ENCODE data around the gene LIFR.

DNA sequence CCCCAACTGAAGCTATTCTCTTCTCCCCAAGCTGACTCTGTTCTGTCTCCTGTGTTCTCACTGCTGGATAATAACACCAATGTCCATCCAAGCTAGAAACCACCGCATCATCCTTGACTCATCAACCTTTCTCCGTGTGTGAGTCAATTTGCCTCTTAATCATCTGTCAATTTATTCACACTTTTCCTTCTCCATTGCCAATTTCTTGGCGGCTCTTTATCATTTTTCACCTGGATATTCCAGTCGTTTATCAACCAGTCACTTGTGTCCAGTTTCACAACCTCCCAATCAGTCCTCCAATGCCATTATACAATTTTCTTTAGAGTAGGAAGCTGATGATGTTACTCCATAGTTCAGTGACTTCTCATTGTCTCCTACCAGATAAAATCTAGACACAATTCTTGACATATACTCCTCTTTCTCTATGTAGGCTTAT lies 45.4 kb upstream of the LIFR start:
- TF ChIP-seq, protein P1, sequence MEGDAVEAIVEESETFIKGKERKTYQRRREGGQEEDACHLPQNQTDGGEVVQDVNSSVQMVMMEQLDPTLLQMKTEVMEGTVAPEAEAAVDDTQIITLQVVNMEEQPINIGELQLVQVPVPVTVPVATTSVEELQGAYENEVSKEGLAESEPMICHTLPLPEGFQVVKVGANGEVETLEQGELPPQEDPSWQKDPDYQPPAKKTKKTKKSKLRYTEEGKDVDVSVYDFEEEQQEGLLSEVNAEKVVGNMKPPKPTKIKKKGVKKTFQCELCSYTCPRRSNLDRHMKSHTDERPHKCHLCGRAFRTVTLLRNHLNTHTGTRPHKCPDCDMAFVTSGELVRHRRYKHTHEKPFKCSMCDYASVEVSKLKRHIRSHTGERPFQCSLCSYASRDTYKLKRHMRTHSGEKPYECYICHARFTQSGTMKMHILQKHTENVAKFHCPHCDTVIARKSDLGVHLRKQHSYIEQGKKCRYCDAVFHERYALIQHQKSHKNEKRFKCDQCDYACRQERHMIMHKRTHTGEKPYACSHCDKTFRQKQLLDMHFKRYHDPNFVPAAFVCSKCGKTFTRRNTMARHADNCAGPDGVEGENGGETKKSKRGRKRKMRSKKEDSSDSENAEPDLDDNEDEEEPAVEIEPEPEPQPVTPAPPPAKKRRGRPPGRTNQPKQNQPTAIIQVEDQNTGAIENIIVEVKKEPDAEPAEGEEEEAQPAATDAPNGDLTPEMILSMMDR (conservative IDR thresholded peaks at IDR 0.05; ENCODE audit: low read length) = no peak
- TF ChIP-seq EZH2phosphoT487 (IDR thresholded peaks at IDR 0.05; ENCODE audit: borderline replicate concordance) = no peak

Measured in Loucy (cell line).